Mesothelial cell of epicardium (in vitro differentiated cells): ENCODE measurements around the gene GALT. TPM values are rescaled to one million over a fixed set of nuclear protein-coding genes. Genes with fewer than 3 reads are reported as not detected.
"Not testable (repeated sequence)": the region's sequence is repeated elsewhere in the genome, so short reads cannot be mapped to it uniquely, and the experiment has no call there.

Experiments used
- DNase-seq, 2 experiments: peaks; one replicate each; pipeline ENCODE4 v3.0.0; 2021; ENCODE audit warnings: low spot score in 2 of 2; ENCODE audit not compliant: unreplicated experiment in 2 of 2
- H3K27ac Mint-ChIP-seq: 2 replicates; pipeline ENCODE4 v1.8.0; 2021; ENCODE audit warnings: mixed read lengths
- H3K27me3 Mint-ChIP-seq: 2 replicates; pipeline ENCODE4 v1.8.0; 2021; ENCODE audit warnings: low read depth, mixed read lengths
- H3K36me3 Mint-ChIP-seq: 2 replicates; pipeline ENCODE4 v1.8.0; 2021; ENCODE audit warnings: mixed read lengths
- H3K4me1 Mint-ChIP-seq: 2 replicates; pipeline ENCODE4 v1.8.0; 2021; ENCODE audit warnings: mixed read lengths
- H3K4me3 Mint-ChIP-seq: 2 replicates; pipeline ENCODE4 v1.8.0; 2021; ENCODE audit warnings: mild to moderate bottlenecking, moderate library complexity, mixed read lengths
- H3K9me3 Mint-ChIP-seq: 2 replicates; pipeline ENCODE4 v1.8.0; 2021; ENCODE audit warnings: mixed read lengths
- total RNA-seq: library from RNA; stranded (reverse); gene quantifications from 3 replicates; pipeline ENCODE4 v1.2.1, GENCODE V29; 2021
- TF ChIP-seq, protein P1 (sequence below): fragments of 200-600 bp; sonication (generic); IDR thresholded peaks from one replicate; pipeline ENCODE4 v1.5.0; 2021; ENCODE audit warnings: antibody characterized with exemption; ENCODE audit not compliant: unreplicated experiment

GALT gene
- total RNA-seq, 1 donor from 2014 or later: 88.5 TPM

GRCh38 chr9:34635556-34635955, 10.9 kb upstream of the GALT start:
- H3K27ac Mint-ChIP-seq: no peak overlapping the region
- H3K4me1 Mint-ChIP-seq: peaks cover 24% of the 10 kb centered on the region
- peak overlapping the region; percentile 52 for H3K4me3 Mint-ChIP-seq
- TF ChIP-seq, protein P1, sequence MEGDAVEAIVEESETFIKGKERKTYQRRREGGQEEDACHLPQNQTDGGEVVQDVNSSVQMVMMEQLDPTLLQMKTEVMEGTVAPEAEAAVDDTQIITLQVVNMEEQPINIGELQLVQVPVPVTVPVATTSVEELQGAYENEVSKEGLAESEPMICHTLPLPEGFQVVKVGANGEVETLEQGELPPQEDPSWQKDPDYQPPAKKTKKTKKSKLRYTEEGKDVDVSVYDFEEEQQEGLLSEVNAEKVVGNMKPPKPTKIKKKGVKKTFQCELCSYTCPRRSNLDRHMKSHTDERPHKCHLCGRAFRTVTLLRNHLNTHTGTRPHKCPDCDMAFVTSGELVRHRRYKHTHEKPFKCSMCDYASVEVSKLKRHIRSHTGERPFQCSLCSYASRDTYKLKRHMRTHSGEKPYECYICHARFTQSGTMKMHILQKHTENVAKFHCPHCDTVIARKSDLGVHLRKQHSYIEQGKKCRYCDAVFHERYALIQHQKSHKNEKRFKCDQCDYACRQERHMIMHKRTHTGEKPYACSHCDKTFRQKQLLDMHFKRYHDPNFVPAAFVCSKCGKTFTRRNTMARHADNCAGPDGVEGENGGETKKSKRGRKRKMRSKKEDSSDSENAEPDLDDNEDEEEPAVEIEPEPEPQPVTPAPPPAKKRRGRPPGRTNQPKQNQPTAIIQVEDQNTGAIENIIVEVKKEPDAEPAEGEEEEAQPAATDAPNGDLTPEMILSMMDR: no peak
- no peak for DNase-seq
- H3K36me3 Mint-ChIP-seq: peaks cover 2% of the 10 kb centered on the region
- H3K27me3 Mint-ChIP-seq: peaks cover 23% of the 10 kb centered on the region
- no peaks in the 10 kb centered on the region for H3K9me3 Mint-ChIP-seq

DNA sequence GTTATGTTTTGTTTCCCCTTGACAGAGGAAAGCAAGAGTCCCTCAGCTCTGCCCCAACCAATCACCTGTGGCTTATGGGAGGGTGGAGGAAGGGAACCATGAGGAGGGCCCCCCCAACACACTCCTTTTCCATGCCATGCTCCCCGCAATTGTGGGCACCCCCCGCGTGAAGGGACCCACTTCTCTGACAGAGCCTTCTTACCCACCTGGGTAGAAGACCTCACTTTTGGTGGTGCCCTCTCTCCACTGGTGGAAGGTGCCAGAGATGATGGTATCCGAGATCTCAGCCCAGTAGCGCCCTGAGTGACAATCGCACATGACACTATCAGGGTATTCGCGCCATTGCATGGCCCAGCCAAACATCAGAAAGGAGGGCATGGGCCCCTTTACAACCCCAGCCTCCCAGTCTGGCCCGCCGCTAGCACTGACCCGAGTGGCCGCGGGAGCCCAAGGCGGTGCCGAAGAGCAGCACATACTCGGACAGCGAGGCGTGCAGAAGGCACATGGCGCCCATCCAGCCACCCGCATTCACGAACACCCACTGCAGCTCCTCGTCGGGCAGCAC, 9.6 kb upstream of the GALT start:
- TF ChIP-seq, protein P1: no peak
- peak overlapping the region; percentile 78 for H3K4me3 Mint-ChIP-seq
- H3K27ac Mint-ChIP-seq: peak overlapping the region; percentile 67
- peaks cover 24% of the 10 kb centered on the region for H3K4me1 Mint-ChIP-seq
- peaks cover 10% of the 10 kb centered on the region for H3K27me3 Mint-ChIP-seq
- no peak for DNase-seq
- peaks cover 2% of the 10 kb centered on the region for H3K36me3 Mint-ChIP-seq
- no peaks in the 10 kb centered on the region for H3K9me3 Mint-ChIP-seq

GRCh38 chr9:34637356-34638137, 8.9 kb upstream of the GALT start, which contains the start of gene SIGMAR1:
SIGMAR1 (minus strand) TSS chr9:34637787; CDS start chr9:34637697, 90 bp downstream.
- peaks cover 3% of the 10 kb centered on the region for H3K27me3 Mint-ChIP-seq
- DNase-seq: peak; percentile 79 to 88

GRCh38 chr9:34638138-34638445, 8.4 kb upstream of the GALT start:
- H3K4me3 Mint-ChIP-seq: peak overlapping the region; percentile 78
- H3K27me3 Mint-ChIP-seq: no peaks in the 10 kb centered on the region
- peaks cover 2% of the 10 kb centered on the region for H3K36me3 Mint-ChIP-seq
- TF ChIP-seq, protein P1: no peak
- H3K9me3 Mint-ChIP-seq: no peaks in the 10 kb centered on the region
- H3K4me1 Mint-ChIP-seq: peaks cover 26% of the 10 kb centered on the region
- peak overlapping the region; percentile 78 for H3K27ac Mint-ChIP-seq
- DNase-seq: no peak

More at GRCh38 chr9:34637356-34638137, 8.9 kb upstream of the GALT start, which contains the start of gene SIGMAR1:
- Mint-ChIP-seq H3K27ac (peak within 1 kb of the TSS; percentile 78), H3K4me1 (peaks cover 24% of the 10 kb centered on the region), H3K4me3 (peak within 1 kb of the TSS; percentile 78), H3K9me3 (no peaks in the 10 kb centered on the region), H3K36me3 (peaks cover 2% of the 10 kb centered on the region)
- TF ChIP-seq, protein P1: no peak

GRCh38 chr9:34639322-34639721, 7.2 kb upstream of the GALT start:
- H3K27me3 Mint-ChIP-seq, DNase-seq, H3K36me3 Mint-ChIP-seq, H3K9me3 Mint-ChIP-seq, H3K27ac Mint-ChIP-seq, H3K4me3 Mint-ChIP-seq: not testable (repeated sequence)
- H3K4me1 Mint-ChIP-seq: peaks cover 26% of the 10 kb centered on the region

DNA sequence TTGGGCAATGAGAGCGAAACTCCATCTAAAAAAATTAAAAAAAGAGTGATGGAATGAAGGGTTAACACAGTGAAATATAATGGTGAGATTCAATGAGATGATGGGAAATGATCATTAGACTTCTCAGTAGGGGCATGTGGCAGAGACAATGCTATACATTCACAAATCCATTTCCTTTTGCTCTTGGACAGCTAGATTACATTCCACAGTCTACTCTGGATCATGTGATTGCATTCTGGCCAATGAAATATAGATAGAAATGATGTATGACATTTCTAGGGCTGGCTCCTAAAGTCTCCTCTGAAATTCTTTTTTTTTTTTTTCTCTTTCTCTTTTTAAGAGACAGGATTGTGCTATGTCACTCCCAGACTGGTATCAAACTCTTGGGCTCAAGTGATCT, 3.8 kb upstream of the GALT start:
- H3K36me3 Mint-ChIP-seq: no peaks in the 10 kb centered on the region
- H3K9me3 Mint-ChIP-seq: no peaks in the 10 kb centered on the region
- no peak for DNase-seq
- H3K27ac Mint-ChIP-seq: no peak overlapping the region
- H3K4me3 Mint-ChIP-seq: no peak overlapping the region
- peaks cover 28% of the 10 kb centered on the region for H3K4me1 Mint-ChIP-seq
- no peaks in the 10 kb centered on the region for H3K27me3 Mint-ChIP-seq
- TF ChIP-seq, protein P1: no peak
